H1 (cell line): ENCODE measurements around the gene PTPN3. TPM values are rescaled to one million over a fixed set of nuclear protein-coding genes. Genes with fewer than 3 reads are reported as not detected.
"Not testable (repeated sequence)": the region's sequence is repeated elsewhere in the genome, so short reads cannot be mapped to it uniquely, and the experiment has no call there.

Experiments used
- CTCF ChIA-PET: fragments of 300-600 bp; sonication (Branson Sonifier 250); formaldehyde crosslinking; loops from one replicate; lab custom pipeline; 2021; ENCODE audit not compliant: partially characterized antibody; lab: Charles Lee
- POLR2A ChIA-PET: fragments of 300-600 bp; sonication (Branson Sonifier 250); formaldehyde crosslinking; loops from one replicate; lab custom pipeline; 2021; ENCODE audit warnings: inconsistent platforms; ENCODE audit not compliant: partially characterized antibody; lab: Charles Lee
- DNase-seq, 2 experiments: peaks; one replicate each; pipeline versions ENCODE4 v3.0.0 to v3.0.0-alpha.2; 2010 to 2022; ENCODE audit warnings: low spot score in 2 of 2, low read depth in 1 of 2, mixed read lengths in 1 of 2
- FAIRE-seq: peaks from 2 replicates; lab custom pipeline; 2011; peaks lifted over from hg19 to GRCh38; lab: Jason Lieb, UNC
- H2AFZ ChIP-seq: 2 replicates; pipeline ENCODE4 v1.8.1; 2012; ENCODE audit warnings: low read length, inconsistent platforms
- H2AK5ac ChIP-seq: 2 replicates; pipeline ENCODE4 v1.6.1; 2013; ENCODE audit warnings: low read depth, low read length
- H2BK120ac ChIP-seq: replicated peaks from 2 replicates; pipeline ENCODE3; 2013; ENCODE audit warnings: low read depth, low read length, inconsistent platforms
- H2BK12ac ChIP-seq: 2 replicates; pipeline ENCODE4 v1.6.1; 2013; ENCODE audit warnings: low read depth, low read length
- H2BK15ac ChIP-seq: 2 replicates; pipeline ENCODE4 v1.6.1; 2013; ENCODE audit warnings: low read length
- H2BK20ac ChIP-seq: 2 replicates; pipeline ENCODE4 v1.6.1; 2013; ENCODE audit warnings: low read length
- H2BK5ac ChIP-seq: 2 replicates; pipeline ENCODE4 v1.6.1; 2013; ENCODE audit warnings: low read depth, low read length
- H3K14ac ChIP-seq: 2 replicates; pipeline ENCODE4 v1.6.1; 2013; ENCODE audit warnings: inconsistent platforms; ENCODE audit not compliant: insufficient read length
- H3K18ac ChIP-seq: 2 replicates; pipeline ENCODE4 v1.6.1; 2013; ENCODE audit warnings: low read length; ENCODE audit errors: extremely low read depth
- H3K23ac ChIP-seq: 2 replicates; pipeline ENCODE4 v1.6.1; 2013; ENCODE audit warnings: inconsistent platforms; ENCODE audit not compliant: insufficient read length
- H3K23me2 ChIP-seq: 2 replicates; pipeline ENCODE4 v1.6.1; 2013; ENCODE audit warnings: low read depth, low read length
- H3K27ac ChIP-seq: 2 replicates; pipeline ENCODE4 v1.6.1; 2011; ENCODE audit warnings: low read depth, low read length, inconsistent platforms
- H3K27me3 ChIP-seq, 4 experiments: replicated peaks in 1 of 4; 1 replicate in 1 of 4; 2 replicates in 3 of 4; pipeline versions ENCODE4 v1.6.1 to v1.8.1; 2011 to 2013; ENCODE audit warnings: low read length in 3 of 4, mild to moderate bottlenecking in 3 of 4, inconsistent platforms in 2 of 4, mixed read lengths in 2 of 4, moderate library complexity in 1 of 4; ENCODE audit not compliant: control insufficient read depth in 3 of 4, insufficient read depth in 3 of 4; ENCODE audit errors: extremely low read depth in 1 of 4
- H3K36me3 ChIP-seq, 4 experiments: 2 replicates each; pipeline versions ENCODE4 v1.6.1 to v1.8.1; 2011 to 2013; ENCODE audit warnings: mild to moderate bottlenecking in 4 of 4, low read length in 3 of 4, moderate library complexity in 2 of 4, control low read depth in 1 of 4, inconsistent platforms in 1 of 4; ENCODE audit not compliant: insufficient read depth in 4 of 4, control insufficient read depth in 2 of 4
- H3K4ac ChIP-seq: replicated peaks from 2 replicates; pipeline ENCODE3; 2013; ENCODE audit warnings: low read length, low read depth, mixed read lengths, inconsistent platforms; ENCODE audit not compliant: insufficient read length
- H3K4me1 ChIP-seq, 4 experiments: replicated peaks in 1 of 4; 1 replicate in 1 of 4; 2 replicates in 3 of 4; pipeline versions ENCODE4 v1.6.1 to v1.8.1; 2011 to 2013; ENCODE audit warnings: low read length in 3 of 4, inconsistent platforms in 2 of 4, mixed read lengths in 1 of 4; ENCODE audit not compliant: insufficient read depth in 4 of 4, control insufficient read depth in 3 of 4
- H3K4me2 ChIP-seq, 2 experiments: 2 replicates each; pipeline versions ENCODE4 v1.6.1 to v1.8.1; 2011 to 2013; ENCODE audit warnings: low read depth in 2 of 2, low read length in 2 of 2, control low read depth in 1 of 2, inconsistent platforms in 1 of 2, mild to moderate bottlenecking in 1 of 2; ENCODE audit not compliant: insufficient read depth in 1 of 2
- H3K4me3 ChIP-seq, 4 experiments: fragments of 200-600, 300-600 bp in 1 of 4; sonication (generic), shearing (Covaris generic), sonication (Bioruptor Twin) in 1 of 4; 2 replicates each; pipeline versions ENCODE4 v1.5.1 to v1.8.1; 2011 to 2016; ENCODE audit warnings: low read length in 4 of 4, low read depth in 3 of 4, control low read depth in 2 of 4, inconsistent platforms in 2 of 4, mild to moderate bottlenecking in 2 of 4, mixed read lengths in 1 of 4, moderate library complexity in 1 of 4; ENCODE audit not compliant: insufficient read depth in 2 of 4; ENCODE audit errors: extremely low read depth in 1 of 4
- H3K56ac ChIP-seq: replicated peaks from 2 replicates; pipeline ENCODE3; 2013; ENCODE audit warnings: low read depth, mild to moderate bottlenecking, mixed read lengths, low read length, inconsistent platforms; ENCODE audit not compliant: insufficient read length
- H3K79me1 ChIP-seq: 2 replicates; pipeline ENCODE4 v1.6.1; 2013; ENCODE audit warnings: low read depth, low read length, control low read depth
- H3K79me2 ChIP-seq, 2 experiments: 2 replicates each; pipeline versions ENCODE4 v1.6.1 to v1.8.1; 2012 to 2013; ENCODE audit warnings: low read length in 2 of 2, mild to moderate bottlenecking in 2 of 2, inconsistent platforms in 1 of 2; ENCODE audit not compliant: insufficient read depth in 2 of 2, control insufficient read depth in 1 of 2
- H3K9ac ChIP-seq, 4 experiments: replicated peaks in 1 of 4; 1 replicate in 1 of 4; 2 replicates in 3 of 4; pipeline versions ENCODE4 v1.6.1 to v1.8.1; 2011 to 2013; ENCODE audit warnings: low read depth in 3 of 4, low read length in 3 of 4, control low read depth in 2 of 4, mild to moderate bottlenecking in 2 of 4, moderate library complexity in 2 of 4, inconsistent platforms in 1 of 4; ENCODE audit errors: extremely low read depth in 1 of 4
- H3K9me3 ChIP-seq, 2 experiments: 2 replicates each; pipeline versions ENCODE4 v1.6.1 to v1.8.1; 2012 to 2013; ENCODE audit warnings: mild to moderate bottlenecking in 2 of 2, moderate library complexity in 2 of 2, control low read depth in 1 of 2, inconsistent platforms in 1 of 2, low read depth in 1 of 2, low read length in 1 of 2, mixed read lengths in 1 of 2; ENCODE audit not compliant: insufficient read depth in 2 of 2
- H4K20me1 ChIP-seq, 2 experiments: replicated peaks in 1 of 2; 2 replicates each; pipeline versions ENCODE3 to v1.8.1; 2011 to 2013; ENCODE audit warnings: inconsistent platforms in 2 of 2, low read length in 2 of 2, mild to moderate bottlenecking in 1 of 2; ENCODE audit not compliant: insufficient read depth in 2 of 2, control insufficient read depth in 1 of 2
- H4K5ac ChIP-seq: 2 replicates; pipeline ENCODE4 v1.6.1; 2013; ENCODE audit warnings: low read length, low read depth, mixed read lengths, inconsistent platforms; ENCODE audit not compliant: insufficient read length
- H4K8ac ChIP-seq: 2 replicates; pipeline ENCODE4 v1.8.0; 2013; ENCODE audit warnings: mild to moderate bottlenecking, moderate library complexity, low read length, inconsistent platforms; ENCODE audit not compliant: insufficient read depth; ENCODE audit errors: extremely low read depth
- H4K91ac ChIP-seq: replicated peaks from 2 replicates; pipeline ENCODE3; 2013; ENCODE audit warnings: low read length, mixed read lengths, inconsistent platforms; ENCODE audit not compliant: insufficient read length
- WGBS, 2 experiments: shearing (Covaris generic) in 1 of 2; methylation state at CpG; one replicate each; pipeline versions ENCODE4 v1.1.6 to v1.1.7; 2013 to 2015; ENCODE audit warnings: low lambda C conversion rate in 2 of 2, mixed read lengths in 2 of 2, inconsistent platforms in 1 of 2, low coverage in 1 of 2, missing lambda C conversion rate in 1 of 2; ENCODE audit not compliant: insufficient replicate concordance in 2 of 2, insufficient coverage in 1 of 2, insufficient read length in 1 of 2; ENCODE audit errors: extremely low coverage in 1 of 2, missing lambda C conversion rate in 1 of 2; 5-methylcytosine and 5-hydroxymethylcytosine counted together
- polyA plus RNA-seq, 7 experiments: library from polyadenylated mRNA; depleted of rRNA in 3 of 7; stranded (reverse) in 5 of 7; unstranded in 2 of 7; fragments of >200 nt in 5 of 7; fragments of 200-250 nt in 2 of 7; gene quantifications; 1 replicate in 5 of 7; 2 replicates in 1 of 7; 4 replicates in 1 of 7; pipeline versions ENCODE4 v1.2.1 to v1.2.3, GENCODE V29; 2011 to 2013; ENCODE audit warnings: missing spikeins in 2 of 7, mixed read lengths in 2 of 7
- total RNA-seq: library from RNA; stranded (reverse); fragmentation: NEBNext Ultra II Directional; extraction: Animal tissue kit (Norgen Biotek cat#: 25700); gene quantifications from 2 replicates; pipeline ENCODE4 v1.2.1, GENCODE V29; 2021

Gene PTPN3
- total and polyA plus RNA-seq, 2 of the 8 experiments (the other 6 are each of a cell fraction or from before 2014, with no cell fraction given), result 2.9 to 3.7 TPM

GRCh38 chr9:109340979-109341378 lies 157.1 kb downstream of the PTPN3 start:
- H3K4ac ChIP-seq, H3K56ac ChIP-seq, H4K8ac ChIP-seq, H3K4me3 ChIP-seq, H4K5ac ChIP-seq, H3K79me2 ChIP-seq, H2BK15ac ChIP-seq, H3K9ac ChIP-seq, H2BK12ac ChIP-seq, H3K27me3 ChIP-seq, H3K23me2 ChIP-seq, H2AFZ ChIP-seq, H2BK20ac ChIP-seq, H3K36me3 ChIP-seq, H3K14ac ChIP-seq, H3K18ac ChIP-seq, H3K79me1 ChIP-seq, DNase-seq, H3K9me3 ChIP-seq, H2BK5ac ChIP-seq, H3K23ac ChIP-seq, H2AK5ac ChIP-seq, H2BK120ac ChIP-seq, POLR2A ChIA-PET, H3K27ac ChIP-seq, H4K91ac ChIP-seq, FAIRE-seq, H4K20me1 ChIP-seq, H3K4me1 ChIP-seq, H3K4me2 ChIP-seq: not testable (repeated sequence)
- CTCF ChIA-PET, result interaction anchor here (0.8 to 2.2 kb wide), 2 partner anchors 19 to 135 kb away, joined by 3 to 7 read pairs; no protein-coding TSS in a partner anchor
- WGBS, 2 experiments, result 95% methylated on average over 7 of the region's 7 CpGs; no CpG with 5 or more reads in 1 of the 2 experiments
